AG04450 (cell line): ENCODE data around the gene CD200. TPM values are rescaled to one million over a fixed set of nuclear protein-coding genes. Genes with fewer than 3 reads are reported as not detected.

ENCODE experiments used
- CTCF ChIA-PET: fragments of 300-600, 350-600 bp; formaldehyde crosslinking; extraction: SDS; loops from one replicate; lab custom pipeline; 2022; ENCODE audit warnings: antibody characterized with exemption, inconsistent platforms; lab: Charles Lee
- POLR2A ChIA-PET: fragments of 350-600 bp; formaldehyde crosslinking; extraction: SDS; loops from one replicate; lab custom pipeline; 2021; ENCODE audit warnings: antibody characterized with exemption, inconsistent platforms; lab: Yijun Ruan, JAX
- DNase-seq: peaks from one replicate; pipeline ENCODE4 v3.0.0-alpha.2; 2011; ENCODE audit warnings: low read depth, low spot score
- H3K27ac ChIP-seq: one replicate; pipeline ENCODE4 v1.5.1; 2012; ENCODE audit warnings: low read depth, low read length, control low read depth
- H3K27me3 ChIP-seq: one replicate; pipeline ENCODE4 v1.6.0; 2012; ENCODE audit warnings: low read length; ENCODE audit not compliant: control insufficient read depth, insufficient read depth
- H3K4me3 ChIP-seq: 2 replicates; pipeline ENCODE4 v1.5.1; 2011; ENCODE audit warnings: mild to moderate bottlenecking, low read depth, low read length, control low read depth
- H3K9me3 ChIP-seq: 2 replicates; pipeline ENCODE4 v1.5.1; 2012; ENCODE audit warnings: low read length; ENCODE audit not compliant: control insufficient read depth, insufficient read depth
- polyA plus RNA-seq: library from polyadenylated mRNA; depleted of rRNA; stranded (reverse); fragments of >200 nt; gene quantifications from 2 replicates; pipeline ENCODE4 v1.2.3, GENCODE V29; 2011
- TF ChIP-seq, protein P1 (sequence below): IDR thresholded peaks from 2 replicates; pipeline ENCODE4 v1.5.1; 2011; ENCODE audit warnings: low read depth, low read length, control low read depth, inconsistent platforms

CD200 gene
- polyA plus RNA-seq, 1 experiment, result 3.4 TPM

DNA sequence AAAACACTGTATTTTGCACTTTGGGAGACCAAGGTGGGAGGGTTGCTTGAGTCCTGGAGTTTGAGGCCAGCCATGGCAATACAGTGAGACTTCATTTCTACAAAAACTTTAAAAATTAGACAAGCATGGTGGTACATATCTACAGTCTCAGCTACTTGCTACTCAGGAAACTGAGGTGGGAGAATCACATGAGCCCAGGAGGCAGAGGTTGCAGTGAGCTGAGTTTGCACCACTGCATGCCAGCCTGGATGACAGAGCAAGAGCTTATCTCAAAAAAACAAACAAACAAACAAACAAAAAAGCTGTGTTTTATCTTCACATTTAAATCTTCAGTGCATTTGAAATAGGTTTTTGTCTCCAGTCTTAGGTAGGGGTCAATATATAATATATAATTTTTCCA is 34.2 kb upstream of the CD200 start:
- Histone ChIP-seq H3K4me3 (no peak overlapping the region), H3K27me3 (no peaks in the 10 kb centered on the region), H3K27ac (no peak overlapping the region), H3K9me3 (peaks cover 6% of the 10 kb centered on the region)
- CTCF ChIA-PET, result interaction anchor here (1.1 to 1.3 kb wide), 3 partner anchors 10 to 222 kb away, joined by 3 to 4 read pairs (median 3); no protein-coding TSS in a partner anchor
- TF ChIP-seq, protein P1, sequence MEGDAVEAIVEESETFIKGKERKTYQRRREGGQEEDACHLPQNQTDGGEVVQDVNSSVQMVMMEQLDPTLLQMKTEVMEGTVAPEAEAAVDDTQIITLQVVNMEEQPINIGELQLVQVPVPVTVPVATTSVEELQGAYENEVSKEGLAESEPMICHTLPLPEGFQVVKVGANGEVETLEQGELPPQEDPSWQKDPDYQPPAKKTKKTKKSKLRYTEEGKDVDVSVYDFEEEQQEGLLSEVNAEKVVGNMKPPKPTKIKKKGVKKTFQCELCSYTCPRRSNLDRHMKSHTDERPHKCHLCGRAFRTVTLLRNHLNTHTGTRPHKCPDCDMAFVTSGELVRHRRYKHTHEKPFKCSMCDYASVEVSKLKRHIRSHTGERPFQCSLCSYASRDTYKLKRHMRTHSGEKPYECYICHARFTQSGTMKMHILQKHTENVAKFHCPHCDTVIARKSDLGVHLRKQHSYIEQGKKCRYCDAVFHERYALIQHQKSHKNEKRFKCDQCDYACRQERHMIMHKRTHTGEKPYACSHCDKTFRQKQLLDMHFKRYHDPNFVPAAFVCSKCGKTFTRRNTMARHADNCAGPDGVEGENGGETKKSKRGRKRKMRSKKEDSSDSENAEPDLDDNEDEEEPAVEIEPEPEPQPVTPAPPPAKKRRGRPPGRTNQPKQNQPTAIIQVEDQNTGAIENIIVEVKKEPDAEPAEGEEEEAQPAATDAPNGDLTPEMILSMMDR, result no peak
- DNase-seq, result no peak
- POLR2A ChIA-PET, result no interaction called here

DNA sequence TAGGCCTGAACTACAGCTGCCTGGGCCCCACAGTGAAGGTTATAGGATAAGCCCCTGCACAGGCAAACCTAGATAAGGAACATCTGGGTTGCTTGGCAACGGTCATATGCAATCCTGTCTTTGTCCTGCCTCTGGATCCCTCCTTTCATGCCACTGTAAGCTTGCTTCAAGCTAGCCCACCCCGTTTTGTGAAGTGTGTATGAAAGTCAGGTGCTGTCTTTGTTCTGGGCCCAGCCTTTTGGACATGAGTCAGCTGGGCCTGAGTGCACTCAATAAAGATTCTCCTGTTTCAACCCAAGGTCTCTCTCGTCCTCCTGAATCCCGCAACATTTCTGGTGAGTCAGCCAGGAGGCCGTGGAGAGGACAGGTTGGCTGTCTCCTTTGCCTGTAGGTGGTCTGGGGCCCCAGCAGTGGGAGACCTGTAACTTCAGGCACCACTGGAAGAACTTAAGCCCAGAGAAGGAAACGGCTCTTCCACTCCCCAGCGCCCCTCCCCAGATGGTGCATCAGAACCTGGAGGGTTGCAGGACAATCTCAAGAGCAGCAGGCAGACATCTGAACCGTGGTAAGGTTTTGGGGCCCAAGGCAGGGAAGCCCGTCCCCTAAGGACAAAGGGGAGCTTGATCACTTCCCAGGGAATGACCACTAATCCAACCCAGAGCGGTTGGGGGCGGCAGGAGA is 30.7 kb upstream of the CD200 start:
- Histone ChIP-seq H3K9me3 (peaks cover 6% of the 10 kb centered on the region), H3K27me3 (no peaks in the 10 kb centered on the region), H3K4me3 (no peak overlapping the region), H3K27ac (no peak overlapping the region)
- TF ChIP-seq, protein P1, result no peak
- no peak for DNase-seq
- ChIA-PET POLR2A (no interaction called here), CTCF (interaction anchor here (5.2 kb wide), 1 partner anchor 9 kb away, joined by 62 read pairs; the partner anchor contains the start of gene SLC9C1)

DNA sequence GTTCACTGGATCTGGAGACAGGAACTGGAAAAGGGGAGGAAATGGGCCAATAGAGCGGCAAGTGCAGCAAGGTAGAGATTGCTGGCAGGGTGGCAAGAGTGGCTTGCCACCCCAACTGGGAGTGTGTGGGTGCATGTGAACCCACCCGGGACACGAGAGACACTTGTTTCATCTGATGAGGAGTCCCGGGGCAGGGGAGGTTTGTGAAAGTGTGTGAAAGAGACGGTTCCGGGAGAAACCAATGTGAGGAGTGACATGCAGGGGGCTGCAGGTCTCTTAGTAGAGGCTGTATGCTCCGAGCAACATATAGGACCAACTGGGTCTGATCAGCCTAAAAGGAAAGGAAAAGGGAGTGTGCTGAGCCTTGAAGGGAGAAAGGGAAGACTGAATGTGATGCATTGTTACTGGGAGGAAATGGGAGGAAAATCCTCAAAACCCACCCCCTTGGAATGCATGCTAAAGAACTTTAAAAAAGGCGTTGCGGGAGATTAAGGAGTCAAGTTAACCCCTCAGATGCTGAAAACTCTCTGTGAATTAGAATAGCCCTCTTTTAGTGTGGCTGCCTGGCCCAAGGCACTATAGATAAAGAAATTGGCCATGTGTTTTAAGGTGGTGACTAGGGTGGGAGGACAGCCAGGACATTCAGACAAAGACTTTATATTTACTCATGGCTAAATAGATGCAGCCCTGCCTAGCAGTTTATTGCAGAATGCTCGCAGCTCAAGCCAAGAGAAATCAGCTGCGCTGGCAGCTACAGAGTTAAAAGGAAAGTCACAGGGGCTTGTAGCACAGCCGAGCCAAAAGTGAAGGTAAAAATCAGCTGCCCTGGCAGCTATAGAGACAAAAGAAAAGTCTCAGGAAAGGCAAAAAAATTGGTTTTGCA is 29.8 kb upstream of the CD200 start:
- Histone ChIP-seq H3K27me3 (no peaks in the 10 kb centered on the region), H3K27ac (peak overlapping the region; percentile 39), H3K9me3 (peaks cover 6% of the 10 kb centered on the region), H3K4me3 (peak overlapping the region; percentile 55)
- CTCF ChIA-PET, result interaction anchor here (0.9 to 5.2 kb wide), 5 partner anchors 10 to 215 kb away, joined by 3 to 62 read pairs (median 5); partner anchors contain the start of gene SLC9C1
- no peak for DNase-seq
- POLR2A ChIA-PET, result interaction anchor here (0.6 to 1.1 kb wide), 2 partner anchors 88 to 696 kb away, joined by 3 read pairs; no protein-coding TSS in a partner anchor
- TF ChIP-seq, protein P1, result no peak

DNA sequence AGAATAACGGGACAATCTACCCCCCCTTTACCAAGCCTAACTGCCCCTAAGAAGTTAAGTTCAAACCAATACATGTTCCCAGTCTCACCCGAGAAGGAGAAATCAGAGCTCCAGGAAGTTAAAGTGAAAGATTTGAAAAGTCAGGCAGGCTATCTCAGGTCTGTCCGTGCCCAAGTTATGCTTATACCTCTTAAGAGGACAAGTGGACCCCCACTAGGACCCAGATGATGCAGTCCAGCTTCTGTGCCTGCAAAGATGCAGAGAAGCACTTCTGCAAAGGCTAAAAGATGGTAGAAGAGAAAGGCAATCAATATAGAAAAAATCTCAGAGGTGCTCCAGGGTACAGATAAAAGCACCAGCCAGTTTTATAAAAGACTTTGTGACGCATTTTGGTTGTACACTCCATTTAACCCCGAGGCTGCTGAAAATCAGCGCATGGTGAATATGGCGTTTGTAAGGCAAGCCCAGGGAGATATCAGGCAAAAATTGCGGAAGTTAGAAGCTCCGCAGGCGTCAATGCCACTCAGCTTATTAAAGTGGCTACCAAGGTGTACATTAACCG is 29.1 kb upstream of the CD200 start:
- H3K27ac ChIP-seq, result peak overlapping the region; percentile 39
- ChIA-PET CTCF (interaction anchor here (0.9 to 5.2 kb wide), 8 partner anchors 9 to 215 kb away, joined by 3 to 62 read pairs (median 4); partner anchors contain the start of gene SLC9C1), POLR2A (interaction anchor here (0.6 to 1.1 kb wide), 2 partner anchors 87 to 697 kb away, joined by 3 read pairs; no protein-coding TSS in a partner anchor)
- peaks cover 6% of the 10 kb centered on the region for H3K9me3 ChIP-seq
- no peak for DNase-seq
- TF ChIP-seq, protein P1, result no peak
- peak overlapping the region; percentile 55 for H3K4me3 ChIP-seq
- no peaks in the 10 kb centered on the region for H3K27me3 ChIP-seq
